GM13977 (cell line): ENCODE data around the gene FANCC.

Experiments used
- DNase-seq: peaks from one replicate; pipeline ENCODE4 v3.0.0; 2012; ENCODE audit warnings: low spot score
- CTCF ChIP-seq: IDR thresholded peaks from 2 replicates; pipeline ENCODE4 v1.5.1; 2012; ENCODE audit warnings: mild to moderate bottlenecking, control low read depth; ENCODE audit not compliant: insufficient read depth; ENCODE audit errors: extremely low read depth, missing control alignments
- in situ Hi-C: fragments of 300-500 bp; cut with MboI; formaldehyde crosslinking; loops from one replicate; pipeline ENCODE4 v1.12.0; 2022; ENCODE audit warnings: low sequenced_read_pairs, low pct_unique_long_range_greater_than_20kb, mixed read lengths, inconsistent platforms; ENCODE audit not compliant: unreplicated experiment

Gene FANCC

GRCh38 chr9:95286151-95286550, 31.4 kb downstream of the FANCC start:
- DNase-seq: no peak
- in situ Hi-C loops: no loop called here
- no peak for TF ChIP-seq CTCF

- in situ Hi-C loops: no loop called here
- TF ChIP-seq CTCF: no peak
- DNase-seq: no peak
Observed at GRCh38 chr9:95285307-95285706, 32.2 kb downstream of the FANCC start.

DNA sequence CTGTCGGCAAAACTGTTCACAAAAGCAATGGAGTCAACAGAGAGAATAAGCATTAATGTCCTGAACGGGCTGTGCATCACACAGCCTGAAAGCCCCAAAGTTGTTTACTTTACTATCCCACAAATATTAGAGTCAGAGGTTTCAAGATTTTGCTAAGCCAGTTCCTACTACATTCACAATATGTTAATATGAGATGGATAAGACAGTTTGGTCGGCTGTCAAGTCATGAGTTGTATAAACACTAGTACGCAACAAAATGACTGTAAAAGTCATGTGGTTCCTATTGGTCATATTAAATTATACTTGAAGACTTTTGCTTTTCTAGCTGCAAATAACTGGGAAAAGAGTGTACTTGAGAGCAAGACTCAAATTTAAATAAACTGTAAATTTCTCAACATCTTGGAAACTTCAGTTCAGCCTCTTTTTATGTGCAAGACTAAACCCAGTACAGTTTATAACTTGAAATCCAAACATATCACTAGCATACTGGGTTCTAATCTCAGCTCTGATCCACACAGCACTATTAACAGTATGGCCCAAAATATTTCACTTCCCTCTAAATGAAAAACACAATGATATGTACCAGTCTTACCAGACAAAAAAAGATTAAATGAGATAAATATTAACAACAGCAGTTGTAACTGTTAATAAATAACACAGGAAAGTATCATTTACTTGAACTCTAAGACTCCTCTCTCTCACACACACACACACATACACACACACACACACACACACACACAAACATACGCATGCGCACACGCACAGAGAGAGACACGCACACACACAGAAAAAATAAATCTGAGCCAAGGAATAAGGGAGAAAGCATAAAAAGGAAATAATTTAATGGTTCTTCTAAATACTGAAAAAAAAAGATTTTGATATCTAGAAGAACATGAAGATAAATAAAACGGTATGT, 33.1 kb downstream of the FANCC start:
- no peak for DNase-seq
- in situ Hi-C loops: no loop called here

DNA sequence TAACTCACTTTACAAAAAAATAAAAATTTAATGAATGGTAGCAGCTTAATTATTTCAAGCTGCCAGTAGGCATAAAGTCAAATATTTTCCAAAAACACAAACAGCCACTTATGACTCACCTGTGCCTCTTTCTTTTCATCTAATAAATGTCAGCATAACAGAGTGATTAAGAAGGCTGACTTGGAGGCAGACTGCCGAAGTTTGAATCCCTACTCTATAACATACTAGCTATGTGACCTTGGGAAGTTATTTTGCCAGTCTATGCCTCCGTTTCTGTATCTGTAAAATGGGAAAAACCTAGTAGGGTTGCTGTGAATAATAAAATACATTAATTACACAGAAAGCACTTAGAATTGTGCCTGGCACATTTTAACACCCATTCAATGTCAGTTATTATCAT, 33.8 kb downstream of the FANCC start:
- TF ChIP-seq CTCF: no peak
- in situ Hi-C loops: no loop called here
- DNase-seq: no peak

More for the DNA sequence above, 33.1 kb downstream of the FANCC start:
- TF ChIP-seq CTCF: no peak

DNA sequence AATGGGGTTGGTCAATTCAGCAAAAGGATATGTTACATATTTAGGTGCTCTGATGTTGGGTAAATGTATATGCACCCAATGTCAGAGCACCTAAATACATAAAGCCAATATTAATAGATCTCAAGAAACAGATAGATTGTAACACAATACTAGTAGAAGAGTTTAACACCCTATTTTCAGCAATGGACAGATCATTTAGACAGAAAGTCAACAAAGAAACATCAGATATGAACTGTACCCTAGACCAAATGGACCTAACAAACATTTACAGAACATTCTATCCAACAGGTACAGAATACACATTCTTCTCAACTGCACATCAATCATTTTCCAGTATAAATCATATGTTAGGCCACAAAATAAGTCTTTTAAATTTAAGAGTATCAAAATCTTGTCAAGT, 35.2 kb downstream of the FANCC start:
- in situ Hi-C loops: no loop called here
- no peak for TF ChIP-seq CTCF
- no peak for DNase-seq

DNA sequence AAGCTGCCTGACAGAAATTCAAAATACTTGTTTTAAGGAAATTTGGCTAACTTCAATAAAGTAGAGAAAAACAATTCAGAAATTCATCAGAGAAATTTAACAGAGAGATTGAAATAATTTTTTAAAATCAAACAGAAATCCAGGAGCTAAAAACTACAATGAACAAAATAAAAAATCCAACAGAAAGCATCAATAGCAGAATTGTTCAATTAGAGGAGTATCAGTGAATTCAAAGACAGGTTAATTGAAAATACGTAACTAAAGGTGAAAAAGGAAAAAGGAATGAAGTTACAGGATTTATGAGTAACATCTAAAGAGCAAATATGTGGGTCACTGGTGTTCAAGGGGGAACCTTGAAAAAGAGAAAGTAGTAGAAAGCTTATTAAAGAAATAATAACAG, 36.8 kb downstream of the FANCC start:
- no peak for TF ChIP-seq CTCF
- DNase-seq: no peak
- in situ Hi-C loops: no loop called here
